WERI-Rb-1 (cell line): Measurements from ENCODE around the gene PLCG2.
"Not testable (repeated sequence)": the region's sequence is repeated elsewhere in the genome, so short reads cannot be mapped to it uniquely, and the experiment has no call there.

ENCODE experiments used
- DNase-seq: peaks from one replicate; pipeline ENCODE4 v3.0.0-alpha.2; 2020
- H3K27ac ChIP-seq: fragments of 250-450 bp; sonication (Bioruptor Pico); 2 replicates; pipeline ENCODE4 v1.5.1; 2020; ENCODE audit warnings: mild to moderate bottlenecking, moderate library complexity
- H3K27me3 ChIP-seq: fragments of 250-450 bp; sonication (Bioruptor Pico); 2 replicates; pipeline ENCODE4 v1.5.1; 2021; ENCODE audit warnings: mild to moderate bottlenecking, low read depth, moderate library complexity; ENCODE audit not compliant: insufficient read depth, severe bottlenecking
- H3K36me3 ChIP-seq: fragments of 250-450 bp; sonication (Bioruptor Pico); 2 replicates; pipeline ENCODE4 v1.5.1; 2020; ENCODE audit warnings: mild to moderate bottlenecking, moderate library complexity
- H3K4me3 ChIP-seq: 2 replicates; pipeline ENCODE4 v1.5.1; 2011; ENCODE audit warnings: low read depth, mild to moderate bottlenecking, control low read depth, low read length
- H3K9me3 ChIP-seq: fragments of 250-450 bp; sonication (Bioruptor Pico); 2 replicates; pipeline ENCODE4 v1.5.1; 2021; ENCODE audit warnings: mild to moderate bottlenecking, moderate library complexity; ENCODE audit not compliant: severe bottlenecking
- TF ChIP-seq, protein P1 (sequence below): IDR thresholded peaks from 2 replicates; pipeline ENCODE4 v1.5.1; 2011; ENCODE audit warnings: low read depth, mild to moderate bottlenecking, control low read depth, inconsistent platforms, low read length

The PLCG2 gene

DNA sequence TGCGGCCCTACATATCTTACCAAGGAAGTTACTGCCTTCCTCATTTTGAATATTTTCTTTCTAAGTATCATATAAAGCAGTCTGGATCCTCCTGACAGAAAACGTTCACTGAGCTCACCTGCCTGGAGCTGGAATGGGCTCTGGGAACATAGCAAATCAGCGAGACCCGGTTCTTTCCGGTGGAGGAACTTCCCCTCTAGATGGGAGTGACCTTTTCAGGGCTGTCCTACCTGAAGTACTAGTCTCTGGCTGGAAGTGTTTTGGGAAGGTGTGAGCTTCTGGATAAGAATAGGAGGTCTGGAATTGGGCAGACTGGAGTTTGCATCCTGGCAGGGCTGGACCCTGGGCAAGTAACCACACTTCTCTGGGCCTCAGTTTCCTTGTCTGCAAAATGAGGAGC is 152.8 kb downstream of the PLCG2 start:
- Histone ChIP-seq H3K36me3 (no peaks in the 10 kb centered on the region), H3K9me3 (no peaks in the 10 kb centered on the region), H3K27ac (no peak overlapping the region), H3K27me3 (no peaks in the 10 kb centered on the region), H3K4me3 (no peak overlapping the region)
- TF ChIP-seq, protein P1, sequence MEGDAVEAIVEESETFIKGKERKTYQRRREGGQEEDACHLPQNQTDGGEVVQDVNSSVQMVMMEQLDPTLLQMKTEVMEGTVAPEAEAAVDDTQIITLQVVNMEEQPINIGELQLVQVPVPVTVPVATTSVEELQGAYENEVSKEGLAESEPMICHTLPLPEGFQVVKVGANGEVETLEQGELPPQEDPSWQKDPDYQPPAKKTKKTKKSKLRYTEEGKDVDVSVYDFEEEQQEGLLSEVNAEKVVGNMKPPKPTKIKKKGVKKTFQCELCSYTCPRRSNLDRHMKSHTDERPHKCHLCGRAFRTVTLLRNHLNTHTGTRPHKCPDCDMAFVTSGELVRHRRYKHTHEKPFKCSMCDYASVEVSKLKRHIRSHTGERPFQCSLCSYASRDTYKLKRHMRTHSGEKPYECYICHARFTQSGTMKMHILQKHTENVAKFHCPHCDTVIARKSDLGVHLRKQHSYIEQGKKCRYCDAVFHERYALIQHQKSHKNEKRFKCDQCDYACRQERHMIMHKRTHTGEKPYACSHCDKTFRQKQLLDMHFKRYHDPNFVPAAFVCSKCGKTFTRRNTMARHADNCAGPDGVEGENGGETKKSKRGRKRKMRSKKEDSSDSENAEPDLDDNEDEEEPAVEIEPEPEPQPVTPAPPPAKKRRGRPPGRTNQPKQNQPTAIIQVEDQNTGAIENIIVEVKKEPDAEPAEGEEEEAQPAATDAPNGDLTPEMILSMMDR, result no peak
- DNase-seq, result no peak

DNA sequence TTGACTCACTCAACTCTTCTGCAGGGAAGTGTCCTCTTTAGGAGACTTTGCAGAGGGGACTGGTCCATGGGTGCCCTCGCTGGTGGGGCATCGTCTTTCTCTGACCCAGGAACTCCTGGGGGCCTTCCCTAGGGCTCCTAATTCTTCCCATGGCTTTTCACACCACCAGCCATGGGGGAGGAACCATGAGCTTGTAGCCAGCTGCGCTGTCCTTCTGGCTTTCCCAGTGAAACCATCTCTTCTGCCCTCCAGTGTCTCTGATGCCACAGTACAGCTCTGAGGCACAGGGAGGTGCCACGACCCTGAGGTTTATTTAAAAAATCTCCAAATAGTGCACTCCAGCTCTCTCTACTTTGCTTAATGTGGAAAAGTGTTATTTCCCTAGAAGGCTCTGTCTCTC is 153.6 kb downstream of the PLCG2 start:
- Histone ChIP-seq H3K4me3 (no peak overlapping the region), H3K27me3 (no peaks in the 10 kb centered on the region), H3K9me3 (no peaks in the 10 kb centered on the region), H3K36me3 (no peaks in the 10 kb centered on the region), H3K27ac (no peak overlapping the region)
- no peak for DNase-seq
- TF ChIP-seq, protein P1, result no peak

DNA sequence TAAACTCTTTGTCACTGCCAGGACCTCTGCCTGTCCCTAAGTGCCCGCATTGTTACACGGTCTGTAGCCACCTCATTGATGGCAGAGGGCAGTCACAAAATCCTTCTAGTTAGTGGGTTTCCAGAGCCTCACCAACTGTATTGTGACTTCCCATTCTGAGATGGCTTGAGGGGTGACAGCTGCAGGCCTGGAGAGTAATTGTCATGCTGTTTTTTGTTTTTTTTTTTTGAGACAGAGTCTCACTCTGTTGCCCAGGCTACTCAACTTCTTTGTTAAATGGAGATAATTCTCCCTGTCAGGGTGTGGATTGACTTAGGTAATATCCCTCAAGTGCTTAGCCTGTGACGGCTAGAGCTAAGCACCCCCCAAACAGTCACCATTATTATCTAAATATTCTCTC is 154.3 kb downstream of the PLCG2 start:
- no peaks in the 10 kb centered on the region for H3K9me3 ChIP-seq
- H3K27me3 ChIP-seq, result no peaks in the 10 kb centered on the region
- H3K36me3 ChIP-seq, result no peaks in the 10 kb centered on the region
- H3K27ac ChIP-seq, result no peak overlapping the region
- no peak overlapping the region for H3K4me3 ChIP-seq
- DNase-seq, result no peak
- TF ChIP-seq, protein P1, result no peak

DNA sequence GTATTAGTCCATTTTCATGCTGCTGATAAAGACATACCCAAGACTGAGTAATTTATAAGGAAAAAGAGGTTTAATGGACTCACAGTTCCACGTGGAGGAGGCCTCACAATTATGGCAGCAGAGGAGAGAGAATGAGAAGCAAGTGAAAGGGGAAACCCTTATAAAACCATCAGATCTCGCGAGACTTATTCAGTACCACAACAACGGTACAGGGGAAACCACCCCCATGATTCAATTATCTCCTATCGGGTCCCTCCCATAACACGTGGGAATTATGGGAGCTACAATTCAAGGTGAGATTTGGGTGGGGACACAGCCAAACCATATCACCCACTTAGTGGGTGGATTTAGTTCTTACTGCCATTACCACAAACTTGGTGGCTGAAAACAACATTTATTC is 155.6 kb downstream of the PLCG2 start:
- H3K4me3 ChIP-seq, H3K9me3 ChIP-seq, H3K36me3 ChIP-seq, DNase-seq, H3K27ac ChIP-seq, H3K27me3 ChIP-seq: not testable (repeated sequence)

DNA sequence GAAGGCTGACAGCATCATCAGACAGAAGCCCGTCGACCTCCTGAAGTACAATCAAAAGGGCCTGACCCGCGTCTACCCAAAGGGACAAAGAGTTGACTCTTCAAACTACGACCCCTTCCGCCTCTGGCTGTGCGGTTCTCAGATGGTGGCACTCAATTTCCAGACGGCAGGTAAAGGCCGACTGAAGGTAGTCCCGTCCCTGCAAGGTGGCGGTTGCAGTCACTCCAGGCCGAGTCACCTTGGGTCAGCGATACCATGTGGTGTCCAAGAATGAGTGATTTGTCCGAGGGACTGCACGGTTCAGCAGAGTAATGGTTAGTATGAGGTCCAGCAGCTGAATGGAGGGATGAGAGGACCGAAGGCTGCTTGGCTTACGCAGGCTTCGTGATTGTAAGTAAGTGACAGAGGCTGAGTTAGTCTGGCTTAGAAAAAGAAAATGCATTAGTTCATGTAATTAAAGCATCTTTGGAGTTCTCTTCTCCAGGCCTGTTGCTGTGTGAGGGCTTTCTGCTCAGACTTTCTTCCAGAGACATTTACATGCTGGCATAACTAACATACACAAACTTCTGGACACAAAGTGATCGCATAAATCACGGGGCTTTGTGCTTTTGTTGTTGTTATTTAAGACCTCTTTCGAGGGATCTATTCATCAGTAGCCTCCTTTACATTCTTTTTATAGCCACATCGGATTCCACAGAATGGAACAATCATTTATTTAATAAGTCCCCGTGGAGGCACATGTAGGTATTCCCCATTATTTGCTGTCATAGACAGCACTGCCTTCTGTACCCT is 157.3 kb downstream of the PLCG2 start:
- H3K27me3 ChIP-seq, result no peaks in the 10 kb centered on the region
- no peak for DNase-seq
- H3K27ac ChIP-seq, result no peak overlapping the region
- H3K9me3 ChIP-seq, result no peaks in the 10 kb centered on the region
- TF ChIP-seq, protein P1, result no peak
- no peak overlapping the region for H3K4me3 ChIP-seq
- H3K36me3 ChIP-seq, result no peaks in the 10 kb centered on the region

DNA sequence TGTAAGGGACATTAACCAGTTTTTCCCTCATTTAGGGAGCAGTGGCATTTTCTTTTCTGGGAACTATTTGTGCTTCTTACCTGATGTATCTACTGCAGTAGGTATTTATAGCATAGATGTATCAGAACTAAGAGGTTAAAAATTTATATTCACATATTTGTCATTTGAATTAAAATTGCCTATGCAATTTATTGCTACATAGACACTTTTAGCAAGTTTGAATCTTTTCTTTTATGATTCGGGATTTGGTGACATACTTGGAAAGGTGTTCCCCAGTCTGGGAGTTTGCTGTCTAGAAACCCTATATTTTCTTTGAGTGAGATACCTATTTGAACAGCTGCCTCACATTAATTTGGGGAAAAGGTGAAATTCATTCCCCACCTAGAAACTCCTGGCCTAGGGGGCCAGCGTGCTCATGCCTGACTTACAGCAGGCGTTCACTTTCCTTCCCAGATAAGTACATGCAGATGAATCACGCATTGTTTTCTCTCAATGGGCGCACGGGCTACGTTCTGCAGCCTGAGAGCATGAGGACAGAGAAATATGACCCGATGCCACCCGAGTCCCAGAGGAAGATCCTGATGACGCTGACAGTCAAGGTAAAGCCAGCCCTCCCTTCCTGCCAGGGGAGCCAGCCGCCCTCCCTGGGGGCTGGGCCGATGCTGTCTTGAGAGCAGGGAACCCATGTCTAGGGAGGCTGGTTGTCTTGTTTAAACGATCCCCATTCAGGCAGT is 158.4 kb downstream of the PLCG2 start:
- TF ChIP-seq, protein P1, result no peak
- Histone ChIP-seq H3K27me3 (no peaks in the 10 kb centered on the region), H3K27ac (no peak overlapping the region), H3K9me3 (no peaks in the 10 kb centered on the region), H3K4me3 (no peak overlapping the region), H3K36me3 (no peaks in the 10 kb centered on the region)
- no peak for DNase-seq
